RWPE2 (cell line): ENCODE measurements around the gene SUSD6.
A peak's percentile ranks its signal among the peaks of the same experiment; 100 is the strongest.
"Not testable (repeated sequence)": the region's sequence is repeated elsewhere in the genome, so short reads cannot be mapped to it uniquely, and the experiment has no call there.

ENCODE experiments used
- ATAC-seq: fragments of 200-7000 bp; cut with Tn5 transposase; 3 replicates; pipeline ENCODE4 v1.9.1; 2021; ENCODE audit warnings: low read depth
- DNase-seq: peaks from one replicate; pipeline ENCODE4 v3.0.0-alpha.2; 2020; ENCODE audit warnings: low spot score
- H3K27ac ChIP-seq: fragments of 450-650 bp; 2 replicates; pipeline ENCODE4 v1.5.1; 2017; ENCODE audit warnings: mild to moderate bottlenecking; ENCODE audit not compliant: poor library complexity, severe bottlenecking
- H3K27me3 ChIP-seq: fragments of 250-450 bp; sonication (Bioruptor Pico); 2 replicates; pipeline ENCODE4 v1.5.1; 2021; ENCODE audit warnings: mild to moderate bottlenecking, moderate library complexity; ENCODE audit not compliant: insufficient read depth, poor library complexity, severe bottlenecking
- H3K36me3 ChIP-seq: fragments of 250-450 bp; sonication (Bioruptor Pico); 2 replicates; pipeline ENCODE4 v1.5.1; 2020; ENCODE audit warnings: low read depth, mild to moderate bottlenecking, moderate library complexity
- H3K4me1 ChIP-seq: fragments of 250-450 bp; sonication (Bioruptor Pico); 2 replicates; pipeline ENCODE4 v1.5.1; 2021; ENCODE audit warnings: mild to moderate bottlenecking, moderate library complexity; ENCODE audit not compliant: insufficient read depth, poor library complexity, severe bottlenecking
- H3K4me3 ChIP-seq: fragments of 250-450 bp; sonication (Bioruptor Pico); 2 replicates; pipeline ENCODE4 v1.5.1; 2021; ENCODE audit warnings: mild to moderate bottlenecking, moderate library complexity; ENCODE audit not compliant: severe bottlenecking
- H3K9me3 ChIP-seq: fragments of 250-450 bp; sonication (Bioruptor Pico); 2 replicates; pipeline ENCODE4 v1.5.1; 2021; ENCODE audit warnings: mild to moderate bottlenecking, moderate library complexity; ENCODE audit not compliant: severe bottlenecking
- CTCF ChIP-seq: fragments of 450-650 bp; IDR thresholded peaks from one replicate; pipeline ENCODE4 v1.5.1; 2017; ENCODE audit warnings: mild to moderate bottlenecking, moderate library complexity; ENCODE audit not compliant: poor library complexity, severe bottlenecking

The SUSD6 gene

GRCh38 chr14:69726761-69727511 is 115.5 kb downstream of the SUSD6 start:
- no peak overlapping the region for H3K27ac ChIP-seq
- DNase-seq: peak; percentile 76

GRCh38 chr14:69727860-69728259 is 116.5 kb downstream of the SUSD6 start:
- ATAC-seq (no peak), DNase-seq (no peak)
- no peaks in the 10 kb centered on the region for H3K9me3 ChIP-seq
- no peak for TF ChIP-seq CTCF
- H3K4me1 ChIP-seq: no peaks in the 10 kb centered on the region
- H3K36me3 ChIP-seq: no peaks in the 10 kb centered on the region
- H3K27me3 ChIP-seq: no peaks in the 10 kb centered on the region
- no peak overlapping the region for H3K4me3 ChIP-seq
- H3K27ac ChIP-seq: no peak overlapping the region

More at GRCh38 chr14:69726761-69727511, 115.5 kb downstream of the SUSD6 start:
- ATAC-seq: peak; percentile 94
- TF ChIP-seq CTCF: peak; percentile 99
- H3K27me3 ChIP-seq: no peaks in the 10 kb centered on the region
- H3K9me3 ChIP-seq: no peaks in the 10 kb centered on the region
- no peaks in the 10 kb centered on the region for H3K4me1 ChIP-seq
- no peaks in the 10 kb centered on the region for H3K36me3 ChIP-seq
- H3K4me3 ChIP-seq: peak overlapping the region; percentile 17

- not testable (repeated sequence) for ATAC-seq, H3K27me3 ChIP-seq, H3K36me3 ChIP-seq, DNase-seq, H3K9me3 ChIP-seq, H3K27ac ChIP-seq, H3K4me1 ChIP-seq, H3K4me3 ChIP-seq
Measured at GRCh38 chr14:69731919-69732598, 120.7 kb downstream of the SUSD6 start.

GRCh38 chr14:69736405-69736804 is 125.0 kb downstream of the SUSD6 start:
- not testable (repeated sequence) for DNase-seq, H3K36me3 ChIP-seq, H3K4me3 ChIP-seq, H3K9me3 ChIP-seq, H3K27ac ChIP-seq, ATAC-seq, H3K27me3 ChIP-seq
- H3K4me1 ChIP-seq: peaks cover 18% of the 10 kb centered on the region

GRCh38 chr14:69741055-69741454 is 129.7 kb downstream of the SUSD6 start:
- DNase-seq: no peak
- Histone ChIP-seq H3K27me3 (no peaks in the 10 kb centered on the region), H3K9me3 (peaks cover 15% of the 10 kb centered on the region), H3K4me1 (peaks cover 20% of the 10 kb centered on the region), H3K27ac (peak overlapping the region; percentile 39), H3K4me3 (no peak overlapping the region), H3K36me3 (no peaks in the 10 kb centered on the region)
- ATAC-seq: peak; percentile 96
- TF ChIP-seq CTCF: no peak

- Histone ChIP-seq H3K9me3 (no peaks in the 10 kb centered on the region), H3K27me3 (no peaks in the 10 kb centered on the region), H3K4me1 (no peaks in the 10 kb centered on the region), H3K27ac (no peak overlapping the region), H3K4me3 (no peak overlapping the region), H3K36me3 (no peaks in the 10 kb centered on the region)
- DNase-seq (no peak), ATAC-seq (no peak)
- TF ChIP-seq CTCF: no peak
Measured at GRCh38 chr14:69749956-69750355, 138.6 kb downstream of the SUSD6 start.
